Measurements from ENCODE around the gene FRMD4A. TPM values are rescaled to one million over a fixed set of nuclear protein-coding genes. Genes with fewer than 3 reads are reported as not detected.

FRMD4A gene
- total RNA-seq, 1 experiment from 2014 or later, result 17.1 TPM

DNA sequence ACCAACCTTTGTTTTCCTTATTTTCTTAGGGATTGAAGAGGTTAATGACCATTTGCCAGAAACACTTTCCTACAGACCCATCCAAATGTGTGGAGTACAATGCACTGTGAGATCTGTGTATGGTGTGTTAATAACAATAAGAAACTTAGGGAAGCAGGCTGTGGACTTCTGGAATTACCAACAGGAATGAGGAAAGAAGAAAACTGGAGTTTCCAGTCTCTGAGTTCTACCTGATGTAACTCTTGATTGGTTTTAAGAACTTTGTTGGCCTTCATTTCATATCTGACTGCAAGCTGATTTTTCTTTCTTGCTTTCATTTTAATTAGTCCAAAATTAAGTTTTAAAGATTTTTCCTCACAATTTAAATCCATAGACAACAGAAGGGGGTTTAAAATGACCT, 700.5 kb downstream of the FRMD4A start:
- no peaks in the 10 kb centered on the region for H3K27me3 ChIP-seq
- peaks cover 16% of the 10 kb centered on the region for H3K36me3 ChIP-seq
- no peak for DNase-seq
- H3K9me3 ChIP-seq (replicated peaks), result no peaks in the 10 kb centered on the region
- H3K4me1 ChIP-seq, result no peaks in the 10 kb centered on the region
- H3K4me3 ChIP-seq, result no peak overlapping the region
- no peak overlapping the region for H3K27ac ChIP-seq

DNA sequence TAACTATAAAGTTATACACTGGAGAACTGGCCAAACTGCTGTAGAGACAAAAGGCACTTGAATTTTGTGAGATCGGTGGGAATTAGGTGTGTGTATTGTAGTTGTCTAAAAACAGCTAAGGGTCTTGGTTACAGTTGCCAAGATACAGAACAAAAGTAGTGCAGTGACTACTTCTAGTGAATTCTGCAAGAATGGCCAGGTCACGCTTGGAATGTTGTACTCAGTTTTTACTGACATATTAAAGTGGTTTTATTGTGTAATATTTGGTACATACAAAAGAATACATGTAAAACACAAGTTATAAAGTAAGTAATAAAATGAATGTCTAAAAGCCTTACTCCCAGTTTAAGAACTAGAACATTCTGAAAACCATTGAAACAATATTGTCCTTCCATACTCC, 701.6 kb downstream of the FRMD4A start:
- no peaks in the 10 kb centered on the region for H3K27me3 ChIP-seq
- H3K4me3 ChIP-seq, result no peak overlapping the region
- no peak overlapping the region for H3K27ac ChIP-seq
- H3K4me1 ChIP-seq, result no peaks in the 10 kb centered on the region
- no peak for DNase-seq
- no peaks in the 10 kb centered on the region for H3K9me3 ChIP-seq (replicated peaks)
- H3K36me3 ChIP-seq, result peaks cover 16% of the 10 kb centered on the region

DNA sequence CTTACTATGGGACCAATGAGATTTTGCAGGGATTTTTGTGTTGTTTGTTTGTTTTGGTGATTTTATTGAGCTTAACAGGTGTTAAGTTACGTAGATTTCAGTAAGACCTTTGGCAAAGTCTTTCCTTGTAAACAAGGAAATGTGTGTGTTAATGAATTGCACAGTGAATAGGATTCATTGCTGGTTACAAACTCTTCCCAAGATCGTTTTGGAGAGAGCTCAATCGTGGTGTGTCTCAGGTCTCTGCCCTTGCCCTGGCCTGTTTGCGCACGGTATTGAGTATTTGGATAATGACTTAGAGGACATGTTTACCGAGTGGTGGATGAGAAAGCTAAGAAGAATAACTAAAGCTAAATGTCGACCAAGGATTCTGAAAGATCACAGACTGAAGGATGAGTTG, 702.1 kb downstream of the FRMD4A start:
- DNase-seq, result no peak
- no peaks in the 10 kb centered on the region for H3K9me3 ChIP-seq (replicated peaks)
- H3K4me1 ChIP-seq, result no peaks in the 10 kb centered on the region
- H3K4me3 ChIP-seq, result no peak overlapping the region
- peaks cover 16% of the 10 kb centered on the region for H3K36me3 ChIP-seq
- no peaks in the 10 kb centered on the region for H3K27me3 ChIP-seq
- H3K27ac ChIP-seq, result no peak overlapping the region

DNA sequence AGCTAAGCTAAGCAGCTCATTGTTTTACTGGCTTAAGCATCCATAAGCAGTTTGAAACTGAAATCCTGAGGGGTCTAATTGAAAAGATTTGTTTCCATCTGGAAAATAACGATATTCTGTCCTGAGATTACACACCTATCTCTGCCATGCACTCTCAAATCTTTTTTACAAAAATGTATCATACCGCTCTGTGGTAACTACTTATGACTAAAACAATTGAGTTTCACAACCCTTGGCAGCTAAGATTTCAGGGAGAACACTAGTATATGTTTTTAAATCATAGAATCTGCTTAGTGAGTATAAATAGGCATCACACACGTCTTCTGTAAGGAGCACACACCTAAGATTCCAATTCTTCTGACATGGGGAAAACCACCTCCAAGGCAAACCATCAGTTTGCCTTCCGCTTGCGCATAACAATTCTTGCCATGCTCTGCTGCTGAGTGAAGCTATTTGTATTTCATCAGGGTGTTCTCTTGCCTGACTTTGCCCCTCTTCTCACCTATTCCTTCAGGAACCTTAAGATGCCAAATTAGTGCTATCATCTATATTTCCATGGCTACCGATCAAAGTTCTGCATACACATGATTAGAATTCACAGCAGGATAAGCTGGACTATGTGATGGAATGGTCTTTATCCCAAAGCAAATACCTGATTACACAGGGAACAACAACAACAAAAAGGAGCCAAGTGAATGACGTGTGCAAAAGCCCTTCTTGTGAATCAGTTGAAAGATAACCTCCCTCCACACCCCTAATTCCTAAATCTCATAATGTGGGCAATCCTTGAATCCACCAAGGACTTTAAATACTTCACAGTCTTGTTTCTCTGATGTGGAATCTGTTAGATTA, 703.0 kb downstream of the FRMD4A start:
- no peaks in the 10 kb centered on the region for H3K27me3 ChIP-seq

DNA sequence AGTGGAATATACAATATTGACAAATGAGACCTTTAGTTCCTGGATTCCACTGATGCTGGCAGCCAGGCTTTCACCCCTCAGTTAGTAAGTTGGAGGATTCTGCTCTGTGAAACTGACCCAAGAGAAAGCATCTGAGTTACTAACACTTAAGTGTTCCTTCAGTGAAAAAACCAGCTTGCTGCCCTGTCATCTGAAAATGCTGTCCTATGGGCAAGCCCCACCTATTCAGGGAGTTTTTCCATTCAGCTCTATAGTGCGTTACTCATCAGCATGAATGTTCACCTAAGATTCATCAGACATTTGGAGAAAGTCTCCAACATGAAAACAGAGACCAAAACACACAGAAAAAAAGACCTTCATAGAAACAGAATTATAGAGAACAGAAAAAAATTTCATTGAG, 706.1 kb downstream of the FRMD4A start:
- H3K4me3 ChIP-seq, result no peak overlapping the region
- no peaks in the 10 kb centered on the region for H3K9me3 ChIP-seq (replicated peaks)
- no peaks in the 10 kb centered on the region for H3K27me3 ChIP-seq
- no peak overlapping the region for H3K27ac ChIP-seq
- H3K36me3 ChIP-seq, result peaks cover 9% of the 10 kb centered on the region; the same call in 1 of the 2 replicates
- DNase-seq, result no peak
- no peaks in the 10 kb centered on the region for H3K4me1 ChIP-seq

More for the DNA sequence above, 703.0 kb downstream of the FRMD4A start:
- H3K4me1 ChIP-seq, result no peaks in the 10 kb centered on the region
- H3K4me3 ChIP-seq, result no peak overlapping the region
- peaks cover 16% of the 10 kb centered on the region for H3K36me3 ChIP-seq
- DNase-seq, result no peak
- no peaks in the 10 kb centered on the region for H3K9me3 ChIP-seq (replicated peaks)
- H3K27ac ChIP-seq, result no peak overlapping the region

DNA sequence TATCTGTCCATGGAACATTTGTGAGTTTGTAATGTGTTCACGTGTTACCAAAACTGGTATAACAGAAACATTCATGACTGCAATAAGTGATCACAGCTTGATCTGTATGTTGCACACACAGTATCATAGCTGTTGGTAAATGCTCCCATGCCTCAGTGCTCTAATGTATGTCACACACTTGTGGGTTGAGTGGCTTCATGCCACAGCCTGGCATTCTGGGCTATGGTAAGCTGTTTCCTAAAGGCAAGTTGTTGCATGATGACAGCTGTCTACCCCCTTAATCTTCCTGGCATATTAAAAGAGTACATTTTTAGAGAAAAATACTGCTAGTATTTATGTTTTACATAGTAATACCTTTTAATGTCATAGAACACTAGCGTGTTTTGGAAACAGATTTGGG, 708.8 kb downstream of the FRMD4A start:
- Histone ChIP-seq H3K4me3 (no peak overlapping the region), H3K4me1 (peaks cover under 1% of the 10 kb centered on the region; the same call in 1 of the 2 replicates), H3K27me3 (no peaks in the 10 kb centered on the region), H3K36me3 (peaks cover 3% of the 10 kb centered on the region), H3K27ac (no peak overlapping the region), H3K9me3 (replicated peaks) (no peaks in the 10 kb centered on the region)
- no peak for DNase-seq

DNA sequence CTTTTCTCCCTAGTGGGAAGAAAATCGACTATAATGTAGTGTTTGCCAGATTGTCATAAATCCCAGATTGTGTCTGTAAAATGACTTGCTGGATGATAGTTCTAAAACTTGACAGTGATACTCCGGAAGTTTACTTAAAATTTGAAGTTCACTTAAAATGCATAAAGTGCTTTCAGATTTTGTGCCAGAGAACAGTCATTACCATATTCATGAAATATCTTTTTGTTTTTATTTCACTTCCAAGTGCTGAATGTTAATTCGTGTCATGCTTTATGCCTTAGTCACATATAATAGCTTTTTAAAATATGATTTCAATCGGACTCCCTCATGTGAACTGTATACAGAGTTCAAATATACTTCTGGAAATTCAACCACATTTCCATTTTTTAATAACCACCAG, 713.6 kb downstream of the FRMD4A start:
- H3K27me3 ChIP-seq, result no peaks in the 10 kb centered on the region
- peaks cover 13% of the 10 kb centered on the region for H3K36me3 ChIP-seq
- no peak for DNase-seq
- no peak overlapping the region for H3K4me3 ChIP-seq
- H3K9me3 ChIP-seq (replicated peaks), result no peaks in the 10 kb centered on the region
- H3K27ac ChIP-seq, result no peak overlapping the region
- H3K4me1 ChIP-seq, result peaks cover 28% of the 10 kb centered on the region

DNA sequence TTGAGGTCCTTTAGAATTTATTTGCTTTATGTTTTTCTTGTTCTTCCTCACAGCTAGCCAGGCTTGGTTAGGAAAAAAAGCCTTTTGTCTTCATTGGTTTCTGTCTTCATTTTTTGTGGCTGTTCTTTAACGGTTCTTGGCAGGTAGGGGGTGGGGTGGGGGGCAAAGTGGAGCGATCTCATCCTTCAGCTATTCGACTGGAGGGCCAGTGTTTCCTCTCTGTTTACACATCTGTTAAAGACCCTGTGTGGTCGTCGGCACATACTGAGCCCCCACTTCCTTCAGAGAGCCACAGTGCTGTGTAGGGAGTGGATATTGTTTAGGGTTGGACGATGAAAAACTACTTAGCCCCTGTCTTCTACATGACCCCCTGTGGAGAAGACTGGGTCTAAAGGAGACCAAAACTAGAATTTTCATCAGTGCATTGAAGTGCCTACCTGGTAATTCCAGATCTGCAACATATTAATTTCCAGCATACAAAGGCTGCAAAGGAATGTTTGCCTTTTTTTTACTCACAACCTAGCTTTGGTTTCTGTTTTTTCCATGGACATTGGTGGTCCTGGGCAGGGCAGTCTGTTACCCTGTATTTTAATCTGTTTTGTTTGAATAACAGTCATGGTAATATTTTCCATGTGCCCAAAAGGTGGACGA, 714.9 kb downstream of the FRMD4A start:
- peaks cover 16% of the 10 kb centered on the region for H3K36me3 ChIP-seq
- H3K4me3 ChIP-seq, result no peak overlapping the region
- peak; percentile 73 to 76 for DNase-seq
- H3K27ac ChIP-seq, result peak overlapping the region; percentile 53
- H3K27me3 ChIP-seq, result no peaks in the 10 kb centered on the region
- H3K4me1 ChIP-seq, result peaks cover 28% of the 10 kb centered on the region
- H3K9me3 ChIP-seq (replicated peaks), result no peaks in the 10 kb centered on the region

DNA sequence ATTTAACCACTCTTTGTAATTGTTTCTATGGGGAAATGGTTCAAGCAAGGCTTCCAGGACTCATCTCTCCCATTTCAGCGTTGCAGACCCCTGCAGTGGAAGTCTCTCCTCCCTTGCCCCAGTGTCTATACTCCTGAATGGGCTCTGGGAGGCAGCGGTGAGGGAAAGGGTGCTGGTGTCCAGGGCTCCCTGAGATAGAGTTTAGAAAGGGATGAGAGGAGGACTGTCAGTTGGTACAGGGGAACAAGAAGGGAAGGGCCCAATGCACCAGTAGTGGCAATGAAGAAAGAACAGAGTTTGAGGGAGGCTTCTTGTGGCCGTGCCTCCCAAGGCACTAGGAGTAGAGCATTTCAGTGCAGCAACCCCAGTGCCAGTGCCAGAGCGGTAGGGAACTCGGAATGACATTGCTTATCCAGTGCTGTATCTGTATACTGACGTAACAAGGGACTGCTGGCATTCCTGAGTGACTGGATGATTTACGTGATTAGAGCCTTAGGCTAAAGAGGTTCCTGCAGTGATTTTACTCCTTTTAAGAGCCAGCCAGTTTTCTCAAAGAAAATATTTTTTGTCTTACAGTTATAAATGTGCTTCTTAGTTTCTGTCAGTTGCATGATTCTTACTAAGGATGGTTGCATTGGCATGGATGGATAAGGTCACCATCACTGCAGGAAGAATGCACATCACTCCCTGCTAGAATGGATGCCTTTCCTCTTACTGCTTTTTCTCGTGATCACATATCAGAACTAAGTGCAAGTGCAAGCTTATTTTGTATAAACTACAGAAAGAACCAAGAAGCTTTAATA, 716.0 kb downstream of the FRMD4A start:
- Histone ChIP-seq H3K27me3 (no peaks in the 10 kb centered on the region), H3K27ac (peak overlapping the region; percentile 53), H3K4me3 (no peak overlapping the region), H3K36me3 (peaks cover 16% of the 10 kb centered on the region), H3K4me1 (peaks cover 29% of the 10 kb centered on the region), H3K9me3 (replicated peaks) (no peaks in the 10 kb centered on the region)
- peak; percentile 15 to 34 for DNase-seq

DNA sequence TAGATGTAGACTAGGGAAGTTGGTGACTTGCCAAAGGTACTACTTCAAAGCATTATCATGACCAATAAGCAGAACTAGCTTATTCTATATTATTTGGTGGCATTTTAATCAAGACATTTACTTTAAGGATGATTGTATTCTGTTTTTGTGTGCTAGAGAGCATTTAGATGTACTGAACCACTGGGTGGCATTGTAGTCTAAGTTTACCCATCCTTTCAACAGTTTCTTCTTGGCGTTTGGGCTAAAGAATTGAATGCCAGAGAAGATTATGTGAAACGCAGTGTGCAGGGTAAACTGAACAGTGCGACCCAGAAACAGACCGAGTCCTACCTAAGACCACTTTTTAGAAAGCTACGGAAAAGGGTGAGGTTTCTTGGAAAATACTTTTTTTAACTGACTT, 717.2 kb downstream of the FRMD4A start:
- Histone ChIP-seq H3K36me3 (peaks cover 16% of the 10 kb centered on the region; the same call in 1 of the 2 replicates), H3K4me3 (no peak overlapping the region), H3K27me3 (no peaks in the 10 kb centered on the region), H3K27ac (no peak overlapping the region), H3K4me1 (peaks cover 41% of the 10 kb centered on the region), H3K9me3 (replicated peaks) (no peaks in the 10 kb centered on the region)
- peak in 1 of 2 experiments; percentile 54 for DNase-seq

DNA sequence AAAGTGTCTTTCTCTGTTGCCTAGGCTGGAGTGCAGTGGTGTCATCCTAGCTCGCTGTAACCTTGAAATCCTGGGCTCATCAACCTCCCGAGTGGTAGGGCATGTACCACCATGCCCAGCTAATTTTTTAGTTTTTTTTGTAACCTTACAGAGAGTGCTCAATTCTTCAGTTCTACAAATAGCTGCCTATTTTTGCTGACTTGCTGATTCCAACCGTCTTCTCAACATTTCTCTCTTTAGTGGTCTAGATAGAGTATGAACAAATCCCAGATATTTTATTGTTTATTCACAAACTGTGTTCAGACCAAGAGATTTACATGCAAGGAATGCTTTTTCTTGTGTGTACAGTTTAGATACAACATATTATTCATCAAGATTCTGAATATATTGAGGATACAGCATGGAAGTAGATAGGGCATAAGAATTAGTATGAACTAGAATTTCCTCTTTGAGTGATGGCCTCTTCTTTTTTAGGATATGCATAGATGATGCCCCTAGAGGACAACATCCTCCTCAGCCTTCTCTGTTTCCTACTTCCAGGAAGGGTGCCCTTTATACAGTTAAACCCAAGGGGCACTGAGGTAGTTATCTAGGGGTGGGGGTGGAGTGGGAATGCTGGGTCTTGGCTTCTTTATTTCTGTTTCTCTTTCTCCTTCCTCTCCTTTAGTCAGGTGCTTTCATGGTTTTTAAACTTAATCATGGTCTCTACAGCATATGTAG, 717.9 kb downstream of the FRMD4A start:
- no peak for DNase-seq
- peaks cover 45% of the 10 kb centered on the region for H3K4me1 ChIP-seq
- H3K4me3 ChIP-seq, result no peak overlapping the region
- H3K36me3 ChIP-seq, result peaks cover 16% of the 10 kb centered on the region; the same call in 1 of the 2 replicates
- H3K9me3 ChIP-seq (replicated peaks), result no peaks in the 10 kb centered on the region
- H3K27me3 ChIP-seq, result no peaks in the 10 kb centered on the region
- no peak overlapping the region for H3K27ac ChIP-seq

DNA sequence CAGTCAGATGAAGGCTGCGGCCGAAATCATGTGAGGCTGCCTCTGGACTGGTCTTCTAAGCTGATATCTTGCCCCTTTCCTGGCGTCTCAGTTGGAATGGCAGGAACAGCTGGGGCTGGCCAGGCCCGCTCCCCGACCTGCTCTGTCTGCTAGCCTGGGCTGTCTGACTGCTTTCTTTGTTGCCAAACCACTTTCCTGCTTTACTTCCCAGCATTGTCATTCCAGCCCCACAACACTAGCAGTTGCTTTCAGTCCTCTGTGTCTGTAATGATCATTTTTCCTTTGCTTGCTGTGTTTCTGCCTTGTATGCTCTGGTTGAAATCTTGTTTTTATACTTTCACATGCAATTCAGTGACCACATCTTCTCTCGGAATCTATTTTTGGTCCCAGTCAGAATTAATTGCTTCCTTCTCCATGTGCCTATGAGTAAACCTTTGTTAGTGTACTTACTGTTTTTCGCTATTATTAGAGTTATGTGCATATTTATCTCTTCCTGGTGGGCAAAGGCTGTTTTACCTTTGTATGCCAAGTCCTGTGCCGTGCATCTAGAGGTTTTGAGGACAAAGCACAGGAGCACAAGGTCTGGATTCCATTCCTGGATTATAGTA, 722.4 kb downstream of the FRMD4A start:
- Histone ChIP-seq H3K27me3 (no peaks in the 10 kb centered on the region), H3K4me3 (peak overlapping the region; percentile 36), H3K4me1 (peaks cover 27% of the 10 kb centered on the region), H3K9me3 (replicated peaks) (no peaks in the 10 kb centered on the region), H3K27ac (peak overlapping the region; percentile 93), H3K36me3 (0 out of 2 replicates have a peak, but pooled peaks cover 4% of the 10 kb centered on the region)
- peak; percentile 96 to 97 for DNase-seq

DNA sequence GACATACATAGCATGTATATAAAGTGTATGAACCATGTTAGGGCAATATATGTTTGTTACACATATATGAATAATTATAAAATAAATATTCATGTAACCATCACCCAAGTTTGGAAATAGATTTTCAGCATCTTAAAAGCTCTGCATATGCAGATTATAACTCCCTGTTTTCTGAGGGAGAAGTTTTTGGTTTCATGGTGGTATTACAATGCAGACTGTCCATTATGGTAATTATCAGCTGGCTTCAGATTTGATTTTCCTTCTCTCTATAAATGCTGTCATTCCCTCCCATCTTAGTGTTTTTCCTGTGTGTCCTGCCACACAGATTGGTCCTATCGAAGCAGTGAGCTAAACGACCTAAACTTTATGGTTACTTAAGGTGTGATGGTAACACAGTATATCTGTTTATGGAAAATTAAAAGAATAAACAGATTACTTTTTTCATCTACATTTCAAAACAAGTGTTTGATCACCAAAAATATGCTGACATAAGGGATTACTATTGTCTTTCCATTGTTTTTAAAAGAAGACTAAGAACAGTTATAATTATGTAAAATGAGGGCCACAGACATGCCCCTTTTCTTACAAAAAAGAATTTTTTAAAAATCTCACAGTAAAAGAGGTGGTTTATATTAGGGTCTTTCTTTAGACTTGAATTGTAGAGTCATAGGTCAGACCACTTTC, 726.2 kb downstream of the FRMD4A start:
- Histone ChIP-seq H3K4me3 (no peak overlapping the region), H3K36me3 (peaks cover 13% of the 10 kb centered on the region), H3K9me3 (replicated peaks) (no peaks in the 10 kb centered on the region), H3K27me3 (no peaks in the 10 kb centered on the region), H3K27ac (no peak overlapping the region), H3K4me1 (peaks cover 23% of the 10 kb centered on the region)
- no peak for DNase-seq
